HepG2 (cell line): Measurements from ENCODE around the gene METAP1. TPM values are rescaled to one million over a fixed set of nuclear protein-coding genes. Genes with fewer than 3 reads are reported as not detected.

Experiments used
- ETV6 ChIP-seq: sonication (generic); formaldehyde crosslinking; conservative IDR thresholded peaks from 2 replicates; pipeline ENCODE4 v1.4.0; 2020; ENCODE audit warnings: missing genetic modification reagents
- FOSL2 ChIP-seq: sonication (generic); formaldehyde crosslinking; IDR thresholded peaks from 2 replicates; pipeline ENCODE4 v1.4.0; 2020; ENCODE audit warnings: missing genetic modification reagents
- KLF11 ChIP-seq: IDR thresholded peaks from 2 replicates; pipeline ENCODE4 v1.6.1; 2016; ENCODE audit warnings: missing compliant biosample characterization
- KMT2A ChIP-seq: sonication (generic); formaldehyde crosslinking; IDR thresholded peaks from 2 replicates; pipeline ENCODE4 v1.4.0; 2020; ENCODE audit warnings: missing genetic modification reagents
- MXD4 ChIP-seq: IDR thresholded peaks from 2 replicates; pipeline ENCODE4 v1.6.1; 2016; ENCODE audit warnings: mild to moderate bottlenecking, missing biosample characterization, missing genetic modification reagents
- NR1H2 ChIP-seq: sonication (generic); formaldehyde crosslinking; IDR thresholded peaks from 2 replicates; pipeline ENCODE4 v1.8.1; 2022; ENCODE audit warnings: low read depth, missing genetic modification reagents, borderline replicate concordance
- RBAK ChIP-seq: sonication (generic); formaldehyde crosslinking; IDR thresholded peaks from 2 replicates; pipeline ENCODE4 v1.5.1; 2020; ENCODE audit warnings: mild to moderate bottlenecking, missing genetic modification reagents
- REPIN1 ChIP-seq: sonication (generic); formaldehyde crosslinking; IDR thresholded peaks from 2 replicates; pipeline ENCODE4 v1.8.0; 2022; ENCODE audit warnings: missing genetic modification reagents, low read depth, mild to moderate bottlenecking, borderline replicate concordance
- TMF1 ChIP-seq: sonication (generic); formaldehyde crosslinking; IDR thresholded peaks from 2 replicates; pipeline ENCODE4 v1.8.1; 2022; ENCODE audit warnings: low read depth, missing genetic modification reagents
- TOPORS ChIP-seq: sonication (generic); formaldehyde crosslinking; IDR thresholded peaks from 2 replicates; pipeline ENCODE4 v1.8.0; 2023; ENCODE audit warnings: mild to moderate bottlenecking, missing genetic modification reagents
- ZKSCAN1 ChIP-seq: fragments of 150-350 bp; IDR thresholded peaks from 2 replicates; pipeline ENCODE4 v1.6.1; 2014; ENCODE audit warnings: low read length
- ZNF788 ChIP-seq: sonication (generic); formaldehyde crosslinking; IDR thresholded peaks from 2 replicates; pipeline ENCODE4 v1.5.0; 2020; ENCODE audit warnings: mild to moderate bottlenecking, missing genetic modification reagents, borderline replicate concordance
- ZSCAN12 ChIP-seq: sonication (generic); formaldehyde crosslinking; IDR thresholded peaks from 2 replicates; pipeline ENCODE4 v1.9.0; 2021; ENCODE audit warnings: mild to moderate bottlenecking, missing genetic modification reagents
- polyA plus RNA-seq, 8 experiments: library from polyadenylated mRNA; depleted of rRNA in 3 of 8; stranded (reverse) in 7 of 8; unstranded in 1 of 8; fragments of >200 nt; fragmentation: Illumina TruSeq in 4 of 8; extraction: Trizol in 4 of 8; gene quantifications; 2 replicates each; pipeline versions ENCODE4 v1.2.1 to v1.2.3, GENCODE V29; 2011 to 2016; ENCODE audit warnings: low read depth in 4 of 8, missing spikeins in 1 of 8, mixed read lengths in 1 of 8; ENCODE audit not compliant: insufficient read depth in 1 of 8
- total RNA-seq, 5 experiments: library from RNA; depleted of rRNA; stranded (reverse); fragments of >200 nt; fragmentation: Illumina TruSeq; extraction: Trizol; gene quantifications; 2 replicates each; pipeline ENCODE4 v1.2.3, GENCODE V29; 2016; ENCODE audit warnings: low read depth in 1 of 5
- TF ChIP-seq, protein P1 (sequence below): sonication (generic); formaldehyde crosslinking; IDR thresholded peaks from 2 replicates; pipeline ENCODE4 v1.4.0; 2020; ENCODE audit warnings: missing genetic modification reagents
- TF ChIP-seq, protein P2 (sequence below): sonication (generic); formaldehyde crosslinking; IDR thresholded peaks from 2 replicates; pipeline ENCODE4 v1.4.0; 2020; ENCODE audit warnings: missing genetic modification reagents, mild to moderate bottlenecking, borderline replicate concordance
- TF ChIP-seq, protein P3 (sequence below): sonication (generic); formaldehyde crosslinking; IDR thresholded peaks from 2 replicates; pipeline ENCODE4 v1.5.1; 2020; ENCODE audit warnings: mild to moderate bottlenecking, missing genetic modification reagents, moderate library complexity
- TF ChIP-seq, protein P4 (sequence below): sonication (generic); formaldehyde crosslinking; IDR thresholded peaks from 2 replicates; pipeline ENCODE4 v1.4.0; 2020; ENCODE audit warnings: missing genetic modification reagents, borderline replicate concordance
- TF ChIP-seq, protein P5 (sequence below): sonication (generic); formaldehyde crosslinking; conservative IDR thresholded peaks from 2 replicates; pipeline ENCODE4 v1.8.0; 2022; ENCODE audit warnings: mild to moderate bottlenecking, moderate library complexity, missing genetic modification reagents

METAP1 gene
- total and polyA plus RNA-seq, 2 of the 13 experiments (the other 11 are each of a cell fraction or from before 2014, with no cell fraction given) = 44.9 to 53.5 TPM

DNA sequence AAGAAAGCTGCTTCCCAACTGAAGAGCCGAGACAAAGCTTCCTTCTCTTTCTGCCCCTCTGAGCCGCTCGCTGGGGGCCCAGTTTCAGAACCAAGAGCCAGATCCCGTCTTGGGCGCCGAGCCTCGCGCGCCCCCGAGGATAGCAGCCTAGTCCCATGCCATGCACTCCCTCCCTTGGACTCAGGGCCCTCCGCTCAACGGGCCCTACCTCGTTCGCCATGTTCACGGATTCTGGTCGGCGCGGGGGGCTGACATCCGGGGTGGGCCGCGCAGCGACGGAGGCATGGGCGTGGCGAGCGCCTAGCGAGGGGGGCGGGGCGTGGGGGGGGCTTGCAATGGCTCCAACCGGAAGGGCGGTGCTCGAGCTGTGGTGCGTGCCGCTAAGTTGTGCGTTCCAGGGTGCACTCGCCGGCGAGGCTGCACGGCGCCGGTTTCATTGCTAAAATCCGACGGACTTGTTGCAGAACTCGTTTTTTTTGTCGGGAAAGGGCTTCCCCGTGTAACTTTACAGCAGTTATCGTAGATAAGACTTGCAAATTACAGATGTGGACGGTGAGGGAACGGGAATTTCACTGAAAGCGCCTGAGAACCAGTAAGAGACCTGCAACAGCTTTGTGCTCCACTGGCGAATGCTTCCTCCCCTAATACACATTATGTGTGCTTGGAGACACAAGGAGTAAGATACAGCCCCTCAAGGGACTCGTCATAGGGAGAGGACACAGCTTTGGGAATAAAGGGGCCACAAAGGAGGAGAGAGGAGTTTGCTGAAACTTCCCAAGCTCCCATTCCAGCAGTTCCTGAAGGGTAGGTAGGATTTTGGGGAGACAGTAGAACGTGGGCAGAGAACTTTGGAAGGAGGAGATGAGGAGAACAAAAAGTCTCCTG, 93.2 kb downstream of the METAP1 start, which contains the start of gene ADH5 (continued):
- TF ChIP-seq RBAK (no peak), KMT2A (CRISPR knock-in tag) (peak; percentile 48), KLF11 (CRISPR knock-in tag) (peak; percentile 56; the same call in 1 of the 2 replicates), ETV6 (CRISPR knock-in tag) (no peak), ZKSCAN1 (no peak), TMF1 (CRISPR knock-in tag) (peak; percentile 67; the same call in 1 of the 2 replicates), FOSL2 (0 out of 2 replicates have a peak, but pooled peaks have one; percentile 15), ZSCAN12 (CRISPR knock-in tag) (peak; percentile 84), NR1H2 (no peak), REPIN1 (CRISPR knock-in tag) (peak; percentile 86), ZNF788 (CRISPR knock-in tag) (peak; percentile 45; the same call in 1 of the 2 replicates), MXD4 (CRISPR knock-in tag) (peak; percentile 72; the same call in 1 of the 2 replicates), TOPORS (CRISPR knock-in tag) (peak; percentile 82; the same call in 1 of the 2 replicates)
- TF ChIP-seq, protein P1, sequence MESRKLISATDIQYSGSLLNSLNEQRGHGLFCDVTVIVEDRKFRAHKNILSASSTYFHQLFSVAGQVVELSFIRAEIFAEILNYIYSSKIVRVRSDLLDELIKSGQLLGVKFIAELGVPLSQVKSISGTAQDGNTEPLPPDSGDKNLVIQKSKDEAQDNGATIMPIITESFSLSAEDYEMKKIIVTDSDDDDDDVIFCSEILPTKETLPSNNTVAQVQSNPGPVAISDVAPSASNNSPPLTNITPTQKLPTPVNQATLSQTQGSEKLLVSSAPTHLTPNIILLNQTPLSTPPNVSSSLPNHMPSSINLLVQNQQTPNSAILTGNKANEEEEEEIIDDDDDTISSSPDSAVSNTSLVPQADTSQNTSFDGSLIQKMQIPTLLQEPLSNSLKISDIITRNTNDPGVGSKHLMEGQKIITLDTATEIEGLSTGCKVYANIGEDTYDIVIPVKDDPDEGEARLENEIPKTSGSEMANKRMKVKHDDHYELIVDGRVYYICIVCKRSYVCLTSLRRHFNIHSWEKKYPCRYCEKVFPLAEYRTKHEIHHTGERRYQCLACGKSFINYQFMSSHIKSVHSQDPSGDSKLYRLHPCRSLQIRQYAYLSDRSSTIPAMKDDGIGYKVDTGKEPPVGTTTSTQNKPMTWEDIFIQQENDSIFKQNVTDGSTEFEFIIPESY = no peak
- TF ChIP-seq, protein P2, sequence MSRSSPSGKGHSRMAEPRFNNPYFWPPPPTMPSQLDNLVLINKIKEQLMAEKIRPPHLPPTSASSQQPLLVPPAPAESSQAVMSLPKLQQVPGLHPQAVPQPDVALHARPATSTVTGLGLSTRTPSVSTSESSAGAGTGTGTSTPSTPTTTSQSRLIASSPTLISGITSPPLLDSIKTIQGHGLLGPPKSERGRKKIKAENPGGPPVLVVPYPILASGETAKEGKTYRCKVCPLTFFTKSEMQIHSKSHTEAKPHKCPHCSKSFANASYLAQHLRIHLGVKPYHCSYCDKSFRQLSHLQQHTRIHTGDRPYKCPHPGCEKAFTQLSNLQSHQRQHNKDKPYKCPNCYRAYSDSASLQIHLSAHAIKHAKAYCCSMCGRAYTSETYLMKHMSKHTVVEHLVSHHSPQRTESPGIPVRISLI (CRISPR knock-in tag) = peak; percentile 51; the same call in 1 of the 2 replicates
- TF ChIP-seq, protein P3, sequence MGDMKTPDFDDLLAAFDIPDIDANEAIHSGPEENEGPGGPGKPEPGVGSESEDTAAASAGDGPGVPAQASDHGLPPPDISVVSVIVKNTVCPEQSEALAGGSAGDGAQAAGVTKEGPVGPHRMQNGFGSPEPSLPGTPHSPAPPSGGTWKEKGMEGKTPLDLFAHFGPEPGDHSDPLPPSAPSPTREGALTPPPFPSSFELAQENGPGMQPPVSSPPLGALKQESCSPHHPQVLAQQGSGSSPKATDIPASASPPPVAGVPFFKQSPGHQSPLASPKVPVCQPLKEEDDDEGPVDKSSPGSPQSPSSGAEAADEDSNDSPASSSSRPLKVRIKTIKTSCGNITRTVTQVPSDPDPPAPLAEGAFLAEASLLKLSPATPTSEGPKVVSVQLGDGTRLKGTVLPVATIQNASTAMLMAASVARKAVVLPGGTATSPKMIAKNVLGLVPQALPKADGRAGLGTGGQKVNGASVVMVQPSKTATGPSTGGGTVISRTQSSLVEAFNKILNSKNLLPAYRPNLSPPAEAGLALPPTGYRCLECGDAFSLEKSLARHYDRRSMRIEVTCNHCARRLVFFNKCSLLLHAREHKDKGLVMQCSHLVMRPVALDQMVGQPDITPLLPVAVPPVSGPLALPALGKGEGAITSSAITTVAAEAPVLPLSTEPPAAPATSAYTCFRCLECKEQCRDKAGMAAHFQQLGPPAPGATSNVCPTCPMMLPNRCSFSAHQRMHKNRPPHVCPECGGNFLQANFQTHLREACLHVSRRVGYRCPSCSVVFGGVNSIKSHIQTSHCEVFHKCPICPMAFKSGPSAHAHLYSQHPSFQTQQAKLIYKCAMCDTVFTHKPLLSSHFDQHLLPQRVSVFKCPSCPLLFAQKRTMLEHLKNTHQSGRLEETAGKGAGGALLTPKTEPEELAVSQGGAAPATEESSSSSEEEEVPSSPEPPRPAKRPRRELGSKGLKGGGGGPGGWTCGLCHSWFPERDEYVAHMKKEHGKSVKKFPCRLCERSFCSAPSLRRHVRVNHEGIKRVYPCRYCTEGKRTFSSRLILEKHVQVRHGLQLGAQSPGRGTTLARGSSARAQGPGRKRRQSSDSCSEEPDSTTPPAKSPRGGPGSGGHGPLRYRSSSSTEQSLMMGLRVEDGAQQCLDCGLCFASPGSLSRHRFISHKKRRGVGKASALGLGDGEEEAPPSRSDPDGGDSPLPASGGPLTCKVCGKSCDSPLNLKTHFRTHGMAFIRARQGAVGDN (CRISPR knock-in tag) = peak; percentile 84
- TF ChIP-seq, protein P4, sequence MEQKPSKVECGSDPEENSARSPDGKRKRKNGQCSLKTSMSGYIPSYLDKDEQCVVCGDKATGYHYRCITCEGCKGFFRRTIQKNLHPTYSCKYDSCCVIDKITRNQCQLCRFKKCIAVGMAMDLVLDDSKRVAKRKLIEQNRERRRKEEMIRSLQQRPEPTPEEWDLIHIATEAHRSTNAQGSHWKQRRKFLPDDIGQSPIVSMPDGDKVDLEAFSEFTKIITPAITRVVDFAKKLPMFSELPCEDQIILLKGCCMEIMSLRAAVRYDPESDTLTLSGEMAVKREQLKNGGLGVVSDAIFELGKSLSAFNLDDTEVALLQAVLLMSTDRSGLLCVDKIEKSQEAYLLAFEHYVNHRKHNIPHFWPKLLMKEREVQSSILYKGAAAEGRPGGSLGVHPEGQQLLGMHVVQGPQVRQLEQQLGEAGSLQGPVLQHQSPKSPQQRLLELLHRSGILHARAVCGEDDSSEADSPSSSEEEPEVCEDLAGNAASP (CRISPR knock-in tag) = peak; percentile 56; the same call in 1 of the 2 replicates
- TF ChIP-seq, protein P5, sequence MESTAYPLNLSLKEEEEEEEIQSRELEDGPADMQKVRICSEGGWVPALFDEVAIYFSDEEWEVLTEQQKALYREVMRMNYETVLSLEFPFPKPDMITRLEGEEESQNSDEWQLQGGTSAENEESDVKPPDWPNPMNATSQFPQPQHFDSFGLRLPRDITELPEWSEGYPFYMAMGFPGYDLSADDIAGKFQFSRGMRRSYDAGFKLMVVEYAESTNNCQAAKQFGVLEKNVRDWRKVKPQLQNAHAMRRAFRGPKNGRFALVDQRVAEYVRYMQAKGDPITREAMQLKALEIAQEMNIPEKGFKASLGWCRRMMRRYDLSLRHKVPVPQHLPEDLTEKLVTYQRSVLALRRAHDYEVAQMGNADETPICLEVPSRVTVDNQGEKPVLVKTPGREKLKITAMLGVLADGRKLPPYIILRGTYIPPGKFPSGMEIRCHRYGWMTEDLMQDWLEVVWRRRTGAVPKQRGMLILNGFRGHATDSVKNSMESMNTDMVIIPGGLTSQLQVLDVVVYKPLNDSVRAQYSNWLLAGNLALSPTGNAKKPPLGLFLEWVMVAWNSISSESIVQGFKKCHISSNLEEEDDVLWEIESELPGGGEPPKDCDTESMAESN (CRISPR knock-in tag) = peak; percentile 73; the same call in 1 of the 2 replicates
